Measurements from ENCODE around the gene SREK1.

SREK1 gene

GRCh38 chr5:66161356-66161755 lies 17.3 kb downstream of the SREK1 start:
- no peak for DNase-seq (ENCODE audit: extremely low read depth in 1 of 2, low read depth in 1 of 2)

DNA sequence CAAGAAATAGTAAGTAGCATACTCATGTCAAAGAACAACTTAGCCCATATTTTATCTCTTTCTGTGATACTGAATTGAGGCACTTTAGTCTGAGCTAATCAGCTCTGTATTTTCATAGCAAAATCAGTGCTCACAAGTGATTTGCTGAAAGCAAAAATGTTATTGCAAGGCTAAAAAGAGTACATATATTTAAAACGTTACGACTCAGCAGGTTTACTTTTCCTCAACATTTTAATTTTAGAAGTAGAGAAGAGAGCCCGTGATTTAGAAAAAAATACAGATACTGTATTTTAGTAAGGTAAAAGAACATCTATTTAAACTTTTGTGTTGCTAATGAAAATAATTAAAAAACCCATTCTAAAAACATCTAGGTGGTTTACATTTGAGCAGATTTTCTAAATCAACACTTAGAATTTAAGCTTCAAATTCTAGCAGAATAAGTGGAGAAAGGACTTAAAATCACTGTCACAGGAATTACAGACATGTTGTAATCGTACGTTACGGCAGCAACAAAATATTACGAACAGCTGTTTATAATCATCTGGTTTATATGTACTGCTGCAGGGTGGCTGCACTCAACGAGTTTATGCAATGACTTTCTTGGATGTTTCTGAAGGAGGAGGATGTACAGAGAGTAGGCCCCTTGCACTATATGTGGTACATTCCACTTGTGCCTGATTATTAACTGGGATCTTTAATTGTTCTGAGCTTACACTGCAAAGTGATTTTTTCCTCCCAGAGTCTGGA lies 20.1 kb downstream of the SREK1 start:
- DNase-seq (ENCODE audit: extremely low read depth in 1 of 2, low read depth in 1 of 2): no peak

DNA sequence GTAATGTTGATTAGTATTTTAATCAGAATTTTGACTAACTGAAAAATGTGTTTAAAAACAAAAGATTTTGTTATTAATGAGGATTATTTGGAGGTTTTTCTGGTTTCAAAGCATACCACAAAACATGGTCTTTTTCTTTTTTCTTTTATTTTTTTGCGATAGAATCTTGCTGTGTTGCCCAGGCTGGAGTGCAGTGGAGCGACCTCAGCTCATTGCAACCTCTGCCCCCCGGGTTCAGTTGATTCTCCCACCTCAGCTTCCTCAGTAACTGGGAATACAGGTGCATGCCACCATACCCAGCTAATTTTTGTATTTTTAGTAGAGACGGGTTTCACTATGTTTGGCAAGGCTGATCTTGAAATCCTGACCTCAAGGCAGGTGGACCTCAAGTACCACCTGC lies 24.1 kb downstream of the SREK1 start:
- DNase-seq (ENCODE audit: extremely low read depth in 1 of 2, low read depth in 1 of 2): no peak

DNA sequence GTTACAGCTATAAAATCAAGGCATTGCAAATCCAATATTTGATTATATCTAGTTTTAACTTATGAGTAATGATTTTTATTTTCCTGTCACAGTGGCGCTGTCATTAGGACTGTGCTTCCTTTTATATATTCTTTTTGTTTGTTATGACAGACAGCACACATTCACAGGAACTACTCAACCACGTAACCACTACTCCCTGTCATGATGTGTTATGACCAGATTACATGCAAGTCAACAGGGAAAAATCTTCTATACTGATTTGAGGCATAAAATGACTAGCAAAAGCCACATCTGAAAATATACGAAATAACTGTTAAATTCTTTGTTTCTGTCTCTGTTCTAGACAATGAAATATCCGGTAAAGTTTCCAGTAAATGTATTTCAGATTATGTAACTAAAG lies 25.4 kb downstream of the SREK1 start:
- no peak for DNase-seq (ENCODE audit: extremely low read depth in 1 of 2, low read depth in 1 of 2)

GRCh38 chr5:66170195-66170919 lies 26.3 kb downstream of the SREK1 start:
- DNase-seq (ENCODE audit: extremely low read depth in 1 of 2, low read depth in 1 of 2): no peak

DNA sequence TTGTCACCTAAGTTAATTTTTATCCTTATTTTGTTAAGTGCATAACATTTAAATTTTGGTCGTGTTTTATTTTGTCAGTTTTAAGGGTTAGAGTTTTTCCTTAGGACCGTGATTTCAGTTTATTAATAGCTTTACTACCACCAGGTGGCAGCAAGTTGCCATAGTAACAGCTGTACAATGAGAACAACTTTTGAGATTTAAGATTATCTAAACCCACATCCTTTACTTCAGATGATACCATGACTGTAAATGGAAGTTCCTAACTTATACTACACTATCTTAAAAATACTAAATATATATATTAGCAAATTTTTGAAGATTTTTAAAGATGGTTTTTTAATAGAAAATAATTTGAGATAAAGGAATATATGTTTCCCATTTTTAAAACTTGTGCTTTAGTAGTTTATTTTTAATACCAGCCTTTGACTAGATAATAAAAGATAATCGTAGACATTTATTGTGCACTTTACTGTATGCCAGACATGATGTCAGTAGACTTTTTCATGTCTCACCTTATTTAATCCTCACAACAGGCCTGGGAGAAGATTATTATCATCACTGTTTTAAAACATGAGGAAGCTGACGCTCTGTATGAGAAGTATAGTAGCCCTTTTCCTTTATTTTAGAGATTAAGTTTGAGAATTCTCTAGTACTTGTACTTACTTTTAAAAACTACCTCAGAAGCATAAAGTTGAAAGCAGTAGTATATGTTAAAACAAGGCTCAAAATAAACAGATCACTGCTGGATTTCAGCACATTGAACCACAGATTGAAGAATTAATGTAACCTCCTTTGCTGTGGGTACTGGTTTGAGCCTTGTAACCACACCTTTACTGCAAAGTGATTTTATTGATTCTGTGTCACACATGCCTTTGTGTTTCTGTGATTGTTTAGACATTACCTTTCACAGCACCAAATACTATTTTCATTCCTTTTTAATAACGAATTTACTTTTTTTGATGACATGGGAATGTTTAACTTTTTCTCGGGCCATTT lies 27.5 kb downstream of the SREK1 start:
- DNase-seq (ENCODE audit: extremely low read depth in 1 of 2, low read depth in 1 of 2): peak in 1 of 2 donors; percentile 13

DNA sequence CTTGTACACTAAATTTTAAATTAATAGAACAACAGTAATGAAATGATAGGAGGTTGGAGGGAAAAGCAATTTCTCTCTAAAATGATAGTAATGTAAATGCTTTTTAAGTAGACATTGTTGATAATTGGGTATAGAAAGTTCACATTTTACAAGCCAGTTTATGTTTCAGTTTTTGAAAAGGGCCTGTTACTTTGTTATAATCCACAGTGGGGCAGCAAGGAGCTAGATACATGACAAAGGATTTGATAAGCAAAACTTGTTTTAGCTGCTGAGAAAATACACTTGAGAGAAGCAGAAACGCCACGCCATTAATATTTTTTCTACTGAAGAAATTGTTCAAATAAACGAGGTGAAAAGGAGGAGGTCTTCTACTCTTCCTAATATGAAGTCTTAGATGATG lies 30.2 kb downstream of the SREK1 start:
- DNase-seq (ENCODE audit: extremely low read depth in 1 of 2, low read depth in 1 of 2): no peak

DNA sequence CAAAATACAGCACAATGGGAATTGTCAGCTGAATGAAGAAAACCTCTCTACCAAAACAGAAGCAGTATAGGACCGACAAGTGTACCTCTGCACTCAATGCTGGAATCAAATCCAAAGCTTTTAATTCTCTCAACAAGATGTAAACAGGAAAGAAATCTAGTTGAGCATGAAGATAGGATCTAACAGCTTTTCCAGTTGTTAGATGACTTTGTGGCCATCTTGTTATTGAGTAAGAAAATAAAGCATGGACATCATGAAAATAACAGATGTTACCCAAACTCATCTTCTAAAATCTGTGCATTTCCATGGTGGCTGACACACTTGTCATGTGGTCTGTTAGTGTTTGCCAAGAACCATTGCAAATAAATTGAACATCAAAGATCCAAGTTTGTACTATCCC lies 34.7 kb downstream of the SREK1 start:
- DNase-seq (ENCODE audit: extremely low read depth in 1 of 2, low read depth in 1 of 2): no peak

- no peak for DNase-seq (ENCODE audit: extremely low read depth in 1 of 2, low read depth in 1 of 2)
Measured at GRCh38 chr5:66179297-66180051, 35.4 kb downstream of the SREK1 start.

- no peak for DNase-seq (ENCODE audit: extremely low read depth in 1 of 2, low read depth in 1 of 2)
Measured at GRCh38 chr5:66180282-66181155, 36.4 kb downstream of the SREK1 start.

- no peak for DNase-seq (ENCODE audit: extremely low read depth in 1 of 2, low read depth in 1 of 2)
Measured at GRCh38 chr5:66186108-66186507, 42.0 kb downstream of the SREK1 start.

GRCh38 chr5:66193419-66193818 lies 49.3 kb downstream of the SREK1 start:
- DNase-seq (ENCODE audit: extremely low read depth in 1 of 2, low read depth in 1 of 2): no peak

GRCh38 chr5:66197764-66198405 lies 53.8 kb downstream of the SREK1 start:
- DNase-seq (ENCODE audit: extremely low read depth in 1 of 2, low read depth in 1 of 2): no peak

DNA sequence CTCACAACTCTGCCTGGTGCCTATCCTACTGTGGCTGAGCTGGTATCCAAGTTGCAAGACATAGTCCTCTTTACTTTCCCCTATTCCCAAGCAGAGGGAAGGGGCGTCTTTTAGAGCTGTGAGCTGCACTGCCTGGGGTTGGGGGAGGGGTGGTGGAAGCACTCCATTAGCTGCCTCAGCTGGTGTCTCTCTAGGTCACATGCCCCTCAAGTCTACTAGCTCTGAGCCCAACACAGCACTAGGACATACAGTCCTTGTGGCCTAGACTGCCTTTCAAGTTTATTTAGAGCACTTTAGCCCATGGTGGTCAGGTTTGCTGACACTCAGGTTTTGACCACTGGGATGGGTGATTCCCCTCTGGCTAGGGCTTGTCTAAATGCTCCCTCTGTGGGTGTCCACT lies 54.7 kb downstream of the SREK1 start:
- DNase-seq (ENCODE audit: extremely low read depth in 1 of 2, low read depth in 1 of 2): no peak

DNA sequence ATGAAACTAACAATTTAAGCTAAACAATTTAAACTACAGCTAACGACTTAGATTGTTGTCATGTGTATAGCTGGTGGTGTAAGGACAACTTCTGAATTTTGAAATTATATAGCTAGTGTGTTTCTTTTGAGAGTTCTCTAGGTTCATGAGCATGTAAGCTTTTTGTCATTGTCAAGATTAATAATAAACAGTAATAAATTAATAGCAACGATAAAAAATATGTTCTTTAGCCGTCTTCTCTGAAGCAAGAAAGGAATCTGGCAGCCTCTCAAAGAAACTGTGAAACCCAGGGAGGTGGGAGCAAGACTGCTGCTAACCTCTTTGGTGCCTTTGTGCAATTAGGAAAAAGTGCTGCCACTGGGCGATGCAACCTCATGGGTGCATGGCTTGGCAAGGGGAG lies 59.4 kb downstream of the SREK1 start:
- DNase-seq (ENCODE audit: extremely low read depth in 1 of 2, low read depth in 1 of 2): no peak

GRCh38 chr5:66206465-66206864 lies 62.4 kb downstream of the SREK1 start:
- DNase-seq (ENCODE audit: extremely low read depth in 1 of 2, low read depth in 1 of 2): no peak

DNA sequence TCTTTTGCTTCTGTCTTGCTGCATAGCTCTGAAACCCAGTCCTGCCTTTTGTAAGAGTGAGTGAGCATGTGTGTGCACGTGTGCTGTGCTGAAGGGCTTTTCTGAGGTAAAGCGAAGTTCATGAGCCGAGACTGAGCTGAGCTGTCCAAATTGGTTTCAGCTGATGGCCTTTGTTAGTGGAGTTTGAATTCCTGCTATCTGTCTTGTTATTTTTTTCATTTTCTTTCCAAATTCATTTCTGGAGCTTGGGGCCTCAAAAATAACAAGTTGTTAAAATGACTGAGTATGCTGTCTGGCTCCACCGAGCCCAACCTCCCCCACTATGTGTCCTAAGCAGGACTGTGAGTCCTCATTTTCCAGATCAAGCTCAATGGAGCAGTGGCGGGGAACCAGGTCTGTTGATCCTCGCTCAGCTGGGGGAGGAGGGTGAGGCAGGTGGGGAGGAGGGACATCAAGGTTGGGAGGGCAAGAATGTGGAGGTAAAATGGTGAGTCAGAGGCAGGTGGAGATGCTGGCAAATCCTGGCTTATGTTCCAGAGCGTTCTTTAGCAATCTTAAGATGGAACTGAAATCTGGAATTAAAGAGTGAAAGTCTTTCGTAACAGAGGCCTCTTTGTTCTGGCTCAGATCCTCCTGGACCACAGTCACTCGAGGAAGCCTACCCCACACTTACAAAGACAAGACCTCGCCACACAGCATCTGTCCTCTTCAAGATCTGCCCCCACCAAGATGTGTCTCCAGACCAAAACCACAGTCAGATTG lies 63.9 kb downstream of the SREK1 start:
- no peak for DNase-seq (ENCODE audit: extremely low read depth in 1 of 2, low read depth in 1 of 2)

DNA sequence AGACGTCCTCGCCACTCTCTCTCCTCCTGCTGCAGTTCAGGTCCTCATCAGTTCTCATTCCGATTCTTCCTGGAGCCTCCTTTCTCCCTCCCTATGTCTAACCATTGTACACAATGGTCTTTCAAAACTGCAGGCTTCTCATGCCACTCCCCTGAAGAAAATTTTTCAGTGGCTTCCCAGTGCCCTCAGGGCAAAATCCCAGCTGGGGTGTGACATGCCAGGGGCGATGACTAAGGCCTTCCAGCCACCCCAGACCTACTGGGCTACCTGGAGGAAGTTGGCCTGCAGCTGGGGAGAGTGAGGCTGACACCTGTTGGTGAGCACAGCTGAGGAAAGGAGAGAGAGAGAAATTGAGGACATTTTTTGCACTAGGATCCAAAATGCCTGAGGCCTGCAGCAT lies 65.2 kb downstream of the SREK1 start:
- DNase-seq (ENCODE audit: extremely low read depth in 1 of 2, low read depth in 1 of 2): no peak

All from stimulated activated CD8-positive, alpha-beta memory T cell treated with anti-CD3 and anti-CD28 coated beads, Interleukin-7, amount 100 ng/mL, for 48 hours (primary cell).